GM10248 (cell line): ENCODE measurements around the gene RPP38.

Experiments
- CTCF ChIA-PET: fragments of 300-600 bp; sonication (Branson Sonifier 250); formaldehyde crosslinking; extraction: SDS; loops from one replicate; lab custom pipeline; 2021; ENCODE audit warnings: antibody characterized with exemption; lab: Yijun Ruan, JAX
- POLR2A ChIA-PET: fragments of 350-650 bp; sonication (Branson Sonifier 250); formaldehyde crosslinking; extraction: SDS; loops from one replicate; lab custom pipeline; 2020; ENCODE audit warnings: antibody characterized with exemption; lab: Yijun Ruan, JAX
- DNase-seq: peaks from one replicate; pipeline ENCODE4 v3.0.0; 2012; ENCODE audit errors: extremely low spot score
- CTCF ChIP-seq: IDR thresholded peaks from 2 replicates; pipeline ENCODE4 v1.5.1; 2012; ENCODE audit warnings: mild to moderate bottlenecking, low read depth; ENCODE audit errors: extremely low read depth, missing control alignments, control extremely low read depth

RPP38 gene, protein sequence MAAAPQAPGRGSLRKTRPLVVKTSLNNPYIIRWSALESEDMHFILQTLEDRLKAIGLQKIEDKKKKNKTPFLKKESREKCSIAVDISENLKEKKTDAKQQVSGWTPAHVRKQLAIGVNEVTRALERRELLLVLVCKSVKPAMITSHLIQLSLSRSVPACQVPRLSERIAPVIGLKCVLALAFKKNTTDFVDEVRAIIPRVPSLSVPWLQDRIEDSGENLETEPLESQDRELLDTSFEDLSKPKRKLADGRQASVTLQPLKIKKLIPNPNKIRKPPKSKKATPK

DNA sequence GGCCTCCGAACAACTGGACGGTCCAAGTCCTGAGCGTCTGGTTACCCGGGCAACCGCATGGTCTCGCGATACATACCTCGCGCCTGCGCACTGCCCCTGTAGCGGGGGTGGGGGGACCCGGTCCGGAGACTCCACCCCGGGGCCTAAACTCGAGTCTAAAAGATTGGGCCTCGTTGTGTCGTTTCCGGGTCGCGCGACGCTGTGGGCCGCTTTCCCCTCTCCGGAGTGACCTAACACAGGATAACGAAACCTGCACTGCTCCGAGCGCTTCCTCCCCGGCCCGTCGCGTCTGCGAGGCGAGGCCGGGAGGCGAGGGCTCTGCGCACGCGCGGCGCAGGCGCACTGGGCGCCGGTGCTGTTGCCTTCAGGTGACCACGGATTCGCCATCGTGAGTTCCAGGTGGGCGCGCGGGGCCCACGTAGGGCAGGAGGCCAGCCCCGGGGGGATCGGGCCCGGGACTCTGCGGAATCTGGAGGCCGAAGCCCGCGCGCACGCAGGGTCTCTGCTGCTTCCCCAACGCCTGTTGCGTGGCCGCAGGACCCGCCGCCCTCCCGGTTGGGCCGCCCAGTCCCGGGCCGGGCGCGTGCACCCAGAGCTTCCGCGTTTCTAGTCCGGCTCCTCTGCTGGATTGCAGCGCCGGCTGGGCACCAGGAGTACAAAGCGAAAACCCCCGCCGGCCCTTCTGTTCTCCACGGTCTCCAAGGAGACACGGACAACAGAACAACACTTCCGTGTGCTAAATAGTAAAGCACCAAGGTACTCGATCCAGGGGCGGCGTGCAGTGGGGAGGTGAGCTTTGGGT is at the start of gene RPP38:
Gene RPP38 (plus strand): TSS at position 345 of the 802 bp plus-strand sequence. CDS start 5,960 bp downstream, outside the sequence.
- CTCF ChIA-PET, result interaction anchor here (0.9 to 1.0 kb wide), 2 partner anchors 8 to 10 kb away, joined by 5 read pairs; no protein-coding TSS in a partner anchor
- DNase-seq, result peak; percentile 98
- POLR2A ChIA-PET, result no interaction called here
- no peak for TF ChIP-seq CTCF

DNA sequence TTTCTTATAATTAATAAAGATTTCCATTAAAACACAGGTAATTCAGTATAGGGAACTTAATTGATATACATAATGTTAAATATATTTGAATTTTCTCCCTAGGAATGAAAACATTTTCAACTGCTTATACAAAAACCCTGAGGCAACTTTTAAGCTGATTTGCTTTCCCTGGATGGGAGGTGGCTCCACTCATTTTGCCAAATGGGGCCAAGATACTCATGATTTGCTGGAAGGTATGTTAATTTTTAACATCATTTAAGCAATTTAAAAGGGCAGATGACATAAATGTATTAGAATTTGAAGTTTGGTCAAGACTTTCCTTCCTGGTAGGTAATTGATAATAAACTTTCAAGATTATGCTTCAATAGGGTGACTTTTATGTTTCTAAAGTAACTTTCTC is 47.6 kb upstream of the RPP38 start:
- DNase-seq, result no peak
- ChIA-PET CTCF (interaction anchor here (1.0 kb wide), 1 partner anchor 11 kb away, joined by 5 read pairs; no protein-coding TSS in a partner anchor), POLR2A (no interaction called here)
- TF ChIP-seq CTCF, result no peak

- TF ChIP-seq CTCF, result no peak
- CTCF ChIA-PET, result no interaction called here
- DNase-seq, result no peak
- POLR2A ChIA-PET, result no interaction called here
These were observed 45.0 kb upstream of the RPP38 start for GRCh38 chr10:15052121-15052520.

DNA sequence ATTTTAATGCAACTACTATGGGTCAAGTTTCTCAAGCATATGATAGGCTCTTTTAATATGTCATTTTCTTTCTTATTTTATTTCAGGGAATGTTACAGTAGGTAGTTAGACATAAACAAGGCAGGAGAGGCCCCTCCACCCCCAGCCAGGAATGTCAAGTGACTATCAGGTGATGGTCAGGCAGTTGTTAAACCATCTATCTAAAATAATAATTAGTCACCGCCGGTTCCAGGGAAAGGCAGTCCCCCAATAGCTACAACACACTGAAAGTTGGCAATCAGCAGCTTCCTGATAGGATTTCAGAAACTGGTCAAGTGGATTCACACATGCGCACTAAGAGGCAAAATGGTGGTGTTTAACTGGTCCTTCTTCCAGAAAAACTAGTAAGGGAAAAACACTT is 44.1 kb upstream of the RPP38 start:
- TF ChIP-seq CTCF, result no peak
- DNase-seq, result no peak
- CTCF ChIA-PET, result no interaction called here
- POLR2A ChIA-PET, result no interaction called here

GRCh38 chr10:15058689-15059088 is 38.5 kb upstream of the RPP38 start:
- POLR2A ChIA-PET, result no interaction called here
- DNase-seq, result no peak
- CTCF ChIA-PET, result no interaction called here
- TF ChIP-seq CTCF, result no peak

- CTCF ChIA-PET, result no interaction called here
These were observed 37.2 kb upstream of the RPP38 start for GRCh38 chr10:15059914-15060313.

More at GRCh38 chr10:15059914-15060313, 37.2 kb upstream of the RPP38 start:
- TF ChIP-seq CTCF, result no peak
- no peak for DNase-seq
- POLR2A ChIA-PET, result no interaction called here
